HEK293 (cell line): ENCODE measurements around the gene ATF6B.

Experiments used
- CTCF ChIA-PET: fragments of 350-600 bp; formaldehyde crosslinking; extraction: SDS; loops from one replicate; lab custom pipeline; 2021; ENCODE audit warnings: antibody characterized with exemption; lab: Yijun Ruan, JAX
- POLR2A ChIA-PET: fragments of 300-600 bp; formaldehyde crosslinking; extraction: SDS; loops from one replicate; lab custom pipeline; 2020; ENCODE audit warnings: antibody characterized with exemption, inconsistent platforms; lab: Yijun Ruan, JAX
- H3K27ac ChIP-seq: fragments of 200-500 bp; sonication (Bioruptor generic); 2 replicates; pipeline ENCODE4 v1.5.1; 2014; ENCODE audit warnings: low read depth, low read length, control low read depth, inconsistent platforms; ENCODE audit errors: extremely low read depth
- H3K36me3 ChIP-seq, 2 experiments: fragments of 200-500 bp in 1 of 2; sonication (Bioruptor generic) in 1 of 2; 1 replicate in 1 of 2; 2 replicates in 1 of 2; pipeline ENCODE4 v1.5.1; 2014 to 2017; ENCODE audit warnings: inconsistent platforms in 2 of 2, low read length in 2 of 2; ENCODE audit not compliant: control insufficient read depth in 2 of 2, insufficient read depth in 1 of 2
- H3K4me1 ChIP-seq: fragments of 200-500 bp; sonication (Bioruptor generic); 2 replicates; pipeline ENCODE4 v1.5.1; 2014; ENCODE audit warnings: mild to moderate bottlenecking, low read length, inconsistent platforms; ENCODE audit not compliant: control insufficient read depth, insufficient read depth
- H3K4me3 ChIP-seq: 2 replicates; pipeline ENCODE4 v1.5.1; 2011; ENCODE audit warnings: low read depth, mild to moderate bottlenecking, control low read depth, low read length, moderate library complexity
- H3K9me3 ChIP-seq: fragments of 200-500 bp; sonication (Bioruptor generic); 2 replicates; pipeline ENCODE4 v1.5.1; 2014; ENCODE audit warnings: low read depth, low read length, inconsistent platforms; ENCODE audit not compliant: control insufficient read depth, insufficient read depth
- GLIS1 ChIP-seq: fragments of 450-650 bp; formaldehyde crosslinking; IDR thresholded peaks from 2 replicates; pipeline ENCODE4 v1.5.1; 2016; ENCODE audit warnings: missing biosample characterization, missing genetic modification characterization
- MYNN ChIP-seq: fragments of 450-650 bp; formaldehyde crosslinking; IDR thresholded peaks from 2 replicates; pipeline ENCODE4 v1.5.1; 2016; ENCODE audit warnings: missing biosample characterization, missing genetic modification characterization, borderline replicate concordance
- TRIM28 ChIP-seq: IDR thresholded peaks from 2 replicates; pipeline ENCODE4 v1.6.1; 2011; ENCODE audit warnings: low read length, control low read depth, borderline replicate concordance
- ZBTB17 ChIP-seq: fragments of 450-650 bp; formaldehyde crosslinking; IDR thresholded peaks from 2 replicates; pipeline ENCODE4 v1.5.1; 2016; ENCODE audit warnings: missing biosample characterization, missing genetic modification characterization
- ZIC2 ChIP-seq: fragments of 450-650 bp; formaldehyde crosslinking; IDR thresholded peaks from 2 replicates; pipeline ENCODE4 v1.5.1; 2016; ENCODE audit warnings: missing biosample characterization, missing genetic modification characterization
- ZNF146 ChIP-seq: fragments of 450-650 bp; formaldehyde crosslinking; IDR thresholded peaks from 2 replicates; pipeline ENCODE4 v1.5.1; 2016; ENCODE audit warnings: missing biosample characterization, missing genetic modification characterization
- ZNF211 ChIP-seq: fragments of 450-650 bp; formaldehyde crosslinking; IDR thresholded peaks from 2 replicates; pipeline ENCODE4 v1.5.1; 2016; ENCODE audit warnings: low read depth, missing biosample characterization, missing genetic modification characterization
- ZNF223 ChIP-seq: fragments of 450-650 bp; formaldehyde crosslinking; IDR thresholded peaks from 2 replicates; pipeline ENCODE4 v1.5.1; 2016; ENCODE audit warnings: missing biosample characterization, missing genetic modification characterization
- ZNF391 ChIP-seq: fragments of 450-650 bp; formaldehyde crosslinking; IDR thresholded peaks from 2 replicates; pipeline ENCODE4 v1.5.1; 2016; ENCODE audit warnings: low read depth, missing biosample characterization, missing genetic modification characterization, borderline replicate concordance
- ZNF529 ChIP-seq: fragments of 450-650 bp; formaldehyde crosslinking; IDR thresholded peaks from 2 replicates; pipeline ENCODE4 v1.5.1; 2017; ENCODE audit warnings: missing genetic modification characterization, missing biosample characterization; ENCODE audit not compliant: insufficient replicate concordance
- ZNF621 ChIP-seq: fragments of 450-650 bp; formaldehyde crosslinking; IDR thresholded peaks from 2 replicates; pipeline ENCODE4 v1.5.1; 2017; ENCODE audit warnings: missing biosample characterization, missing genetic modification characterization
- ZXDB ChIP-seq: fragments of 450-650 bp; formaldehyde crosslinking; IDR thresholded peaks from 2 replicates; pipeline ENCODE4 v1.5.1; 2016; ENCODE audit warnings: missing biosample characterization, missing genetic modification characterization
- TF ChIP-seq, protein P1 (sequence below): IDR thresholded peaks from 2 replicates; pipeline ENCODE4 v1.6.1; 2011; ENCODE audit warnings: mild to moderate bottlenecking, low read depth, low read length, borderline replicate concordance
- TF ChIP-seq, protein P2 (sequence below): fragments of 450-650 bp; formaldehyde crosslinking; IDR thresholded peaks from 2 replicates; pipeline ENCODE4 v1.5.1; 2017; ENCODE audit warnings: missing biosample characterization, missing genetic modification characterization
- TF ChIP-seq, protein P3 (sequence below): fragments of 450-650 bp; formaldehyde crosslinking; IDR thresholded peaks from 2 replicates; pipeline ENCODE4 v1.5.1; 2016; ENCODE audit warnings: missing biosample characterization, missing genetic modification characterization
- TF ChIP-seq, protein P4 (sequence below): fragments of 450-650 bp; formaldehyde crosslinking; IDR thresholded peaks from 2 replicates; pipeline ENCODE4 v1.5.1; 2017; ENCODE audit warnings: missing biosample characterization, missing genetic modification characterization

Gene ATF6B

DNA sequence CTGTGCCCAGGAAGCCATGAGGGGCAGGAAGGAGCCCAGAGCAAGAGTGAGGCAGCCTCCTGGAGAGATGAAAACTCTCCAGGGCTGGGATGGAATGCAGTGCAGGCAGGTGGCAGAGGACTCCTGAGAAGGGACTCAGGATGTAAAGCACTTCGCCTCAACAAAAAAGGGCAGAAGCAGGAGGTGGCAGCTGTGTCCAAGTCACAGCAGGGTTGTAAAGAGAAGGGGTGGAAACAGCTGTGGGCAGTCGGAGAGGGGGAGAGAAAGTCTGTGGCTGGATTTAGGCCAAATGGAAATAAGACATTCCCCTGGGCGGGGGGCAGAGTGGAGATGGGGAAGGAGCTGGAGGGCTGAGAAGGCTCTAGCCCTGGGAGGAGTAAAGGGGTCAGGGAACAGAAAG lies 54.9 kb downstream of the ATF6B start:
- Histone ChIP-seq H3K4me3 (no peak overlapping the region), H3K4me1 (no peaks in the 10 kb centered on the region)
- TF ChIP-seq, protein P1, sequence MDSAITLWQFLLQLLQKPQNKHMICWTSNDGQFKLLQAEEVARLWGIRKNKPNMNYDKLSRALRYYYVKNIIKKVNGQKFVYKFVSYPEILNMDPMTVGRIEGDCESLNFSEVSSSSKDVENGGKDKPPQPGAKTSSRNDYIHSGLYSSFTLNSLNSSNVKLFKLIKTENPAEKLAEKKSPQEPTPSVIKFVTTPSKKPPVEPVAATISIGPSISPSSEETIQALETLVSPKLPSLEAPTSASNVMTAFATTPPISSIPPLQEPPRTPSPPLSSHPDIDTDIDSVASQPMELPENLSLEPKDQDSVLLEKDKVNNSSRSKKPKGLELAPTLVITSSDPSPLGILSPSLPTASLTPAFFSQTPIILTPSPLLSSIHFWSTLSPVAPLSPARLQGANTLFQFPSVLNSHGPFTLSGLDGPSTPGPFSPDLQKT, result no peak
- TF ChIP-seq ZIC2 (tag by site-specific recombination), result peak; percentile 98
- TF ChIP-seq GLIS1 (tag by site-specific recombination), result peak; percentile 55; the same call in 1 of the 2 replicates
- TF ChIP-seq, protein P2, sequence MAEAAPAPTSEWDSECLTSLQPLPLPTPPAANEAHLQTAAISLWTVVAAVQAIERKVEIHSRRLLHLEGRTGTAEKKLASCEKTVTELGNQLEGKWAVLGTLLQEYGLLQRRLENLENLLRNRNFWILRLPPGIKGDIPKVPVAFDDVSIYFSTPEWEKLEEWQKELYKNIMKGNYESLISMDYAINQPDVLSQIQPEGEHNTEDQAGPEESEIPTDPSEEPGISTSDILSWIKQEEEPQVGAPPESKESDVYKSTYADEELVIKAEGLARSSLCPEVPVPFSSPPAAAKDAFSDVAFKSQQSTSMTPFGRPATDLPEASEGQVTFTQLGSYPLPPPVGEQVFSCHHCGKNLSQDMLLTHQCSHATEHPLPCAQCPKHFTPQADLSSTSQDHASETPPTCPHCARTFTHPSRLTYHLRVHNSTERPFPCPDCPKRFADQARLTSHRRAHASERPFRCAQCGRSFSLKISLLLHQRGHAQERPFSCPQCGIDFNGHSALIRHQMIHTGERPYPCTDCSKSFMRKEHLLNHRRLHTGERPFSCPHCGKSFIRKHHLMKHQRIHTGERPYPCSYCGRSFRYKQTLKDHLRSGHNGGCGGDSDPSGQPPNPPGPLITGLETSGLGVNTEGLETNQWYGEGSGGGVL, result 0 out of 2 replicates have a peak, but pooled peaks have one; percentile 20
- peak; percentile 66; the same call in 1 of the 2 replicates for TF ChIP-seq ZBTB17 (tag by site-specific recombination)
- TF ChIP-seq, all 188 proteins: peak for 4
- Histone ChIP-seq H3K27ac (no peak overlapping the region), H3K36me3 (no peaks in the 10 kb centered on the region), H3K9me3 (no peaks in the 10 kb centered on the region)
- ChIA-PET POLR2A (no interaction called here), CTCF (interaction anchor here (0.8 to 1.4 kb wide), 2 partner anchors 11 to 25 kb away, joined by 3 to 5 read pairs; no protein-coding TSS in a partner anchor)

DNA sequence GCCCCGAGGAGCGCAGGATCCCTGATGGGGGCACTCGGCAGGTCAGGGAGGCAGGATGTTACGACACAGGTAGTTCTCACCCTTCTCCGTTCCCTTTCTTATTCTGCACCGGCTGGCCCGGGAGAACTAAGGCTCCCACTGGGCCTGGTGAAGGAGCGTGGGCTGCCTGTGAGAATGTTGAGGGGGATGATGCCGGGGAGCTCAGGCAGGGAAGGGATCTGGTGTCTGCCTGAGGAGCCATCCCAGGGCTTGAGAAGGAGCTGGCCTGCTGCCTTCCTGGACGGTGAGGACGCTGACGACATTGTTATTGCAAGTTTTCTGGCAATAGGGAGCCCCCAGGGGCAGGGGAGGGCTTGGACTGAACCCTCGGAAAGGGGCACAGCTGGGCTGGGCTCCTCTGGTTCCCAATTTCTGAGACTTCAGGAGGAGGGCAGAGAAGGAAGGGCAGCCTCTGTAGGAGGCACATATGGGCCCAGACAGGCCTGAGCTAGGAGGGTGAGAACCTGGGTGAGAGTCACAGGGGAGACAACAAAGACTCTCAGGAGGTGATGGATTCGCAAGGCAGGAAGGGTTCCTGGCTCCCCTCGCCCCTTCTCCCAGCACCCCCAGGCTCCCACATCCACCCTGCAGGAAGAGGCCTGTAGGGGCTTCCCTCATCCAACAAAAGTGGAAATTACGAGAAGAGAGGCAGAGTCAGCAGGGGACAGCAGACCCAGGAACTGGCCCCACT lies 57.1 kb downstream of the ATF6B start:
- no peaks in the 10 kb centered on the region for H3K36me3 ChIP-seq
- no peaks in the 10 kb centered on the region for H3K9me3 ChIP-seq
- H3K27ac ChIP-seq, result no peak overlapping the region
- TF ChIP-seq MYNN (tag by site-specific recombination), result no peak
- no peak for TF ChIP-seq ZNF211 (tag by site-specific recombination)
- no peak for TF ChIP-seq TRIM28
- peak; percentile 54; the same call in 1 of the 2 replicates for TF ChIP-seq ZIC2 (tag by site-specific recombination)
- no peak for TF ChIP-seq ZNF223
- TF ChIP-seq, all 188 proteins: peak for 1
- ChIA-PET POLR2A (no interaction called here), CTCF (interaction anchor here (0.6 to 1.1 kb wide), 3 partner anchors 12 to 22 kb away, joined by 3 to 4 read pairs (median 3); no protein-coding TSS in a partner anchor)
- H3K4me3 ChIP-seq, result no peak overlapping the region
- H3K4me1 ChIP-seq, result no peaks in the 10 kb centered on the region

DNA sequence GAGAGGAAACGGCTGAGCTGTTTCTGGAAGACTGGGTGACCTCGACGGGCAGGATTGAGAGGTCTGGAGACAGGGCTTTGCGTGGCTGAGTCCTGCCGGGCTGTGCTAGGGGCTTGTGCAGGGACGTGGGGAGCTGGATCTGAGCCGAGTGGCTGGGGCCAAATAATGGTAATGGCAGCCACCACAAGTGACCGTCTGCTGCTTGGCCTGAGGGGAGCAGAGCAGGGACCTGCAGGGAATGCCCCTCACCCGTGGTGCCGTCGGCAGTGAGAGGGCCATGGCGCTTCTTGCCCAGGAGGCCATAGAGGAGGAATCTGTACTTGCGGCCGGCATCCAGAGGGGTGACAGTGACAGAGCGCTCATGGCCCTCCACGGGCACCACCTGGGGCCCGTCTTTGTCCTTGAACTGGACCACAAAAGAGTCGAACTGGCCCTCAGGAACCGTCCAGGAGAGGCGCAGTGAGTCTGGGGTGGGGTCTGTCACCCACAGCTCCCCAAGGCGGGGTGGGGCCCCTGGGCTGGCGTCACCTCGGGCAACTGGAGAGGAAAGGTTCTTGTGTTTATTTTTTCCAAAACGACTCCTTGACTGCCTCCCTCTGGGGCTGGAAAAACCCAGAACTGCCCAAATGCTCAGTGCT lies 58.0 kb downstream of the ATF6B start:
- H3K27ac ChIP-seq, result no peak overlapping the region
- H3K36me3 ChIP-seq, result no peaks in the 10 kb centered on the region
- H3K4me1 ChIP-seq, result no peaks in the 10 kb centered on the region
- TF ChIP-seq ZNF391, result no peak
- no peak for TF ChIP-seq GLIS1 (tag by site-specific recombination)
- no peak for TF ChIP-seq ZXDB (tag by site-specific recombination)
- no peak for TF ChIP-seq ZNF146 (tag by site-specific recombination)
- no peak for TF ChIP-seq ZNF621 (tag by site-specific recombination)
- TF ChIP-seq ZNF529 (tag by site-specific recombination), result no peak
- TF ChIP-seq, protein P3, sequence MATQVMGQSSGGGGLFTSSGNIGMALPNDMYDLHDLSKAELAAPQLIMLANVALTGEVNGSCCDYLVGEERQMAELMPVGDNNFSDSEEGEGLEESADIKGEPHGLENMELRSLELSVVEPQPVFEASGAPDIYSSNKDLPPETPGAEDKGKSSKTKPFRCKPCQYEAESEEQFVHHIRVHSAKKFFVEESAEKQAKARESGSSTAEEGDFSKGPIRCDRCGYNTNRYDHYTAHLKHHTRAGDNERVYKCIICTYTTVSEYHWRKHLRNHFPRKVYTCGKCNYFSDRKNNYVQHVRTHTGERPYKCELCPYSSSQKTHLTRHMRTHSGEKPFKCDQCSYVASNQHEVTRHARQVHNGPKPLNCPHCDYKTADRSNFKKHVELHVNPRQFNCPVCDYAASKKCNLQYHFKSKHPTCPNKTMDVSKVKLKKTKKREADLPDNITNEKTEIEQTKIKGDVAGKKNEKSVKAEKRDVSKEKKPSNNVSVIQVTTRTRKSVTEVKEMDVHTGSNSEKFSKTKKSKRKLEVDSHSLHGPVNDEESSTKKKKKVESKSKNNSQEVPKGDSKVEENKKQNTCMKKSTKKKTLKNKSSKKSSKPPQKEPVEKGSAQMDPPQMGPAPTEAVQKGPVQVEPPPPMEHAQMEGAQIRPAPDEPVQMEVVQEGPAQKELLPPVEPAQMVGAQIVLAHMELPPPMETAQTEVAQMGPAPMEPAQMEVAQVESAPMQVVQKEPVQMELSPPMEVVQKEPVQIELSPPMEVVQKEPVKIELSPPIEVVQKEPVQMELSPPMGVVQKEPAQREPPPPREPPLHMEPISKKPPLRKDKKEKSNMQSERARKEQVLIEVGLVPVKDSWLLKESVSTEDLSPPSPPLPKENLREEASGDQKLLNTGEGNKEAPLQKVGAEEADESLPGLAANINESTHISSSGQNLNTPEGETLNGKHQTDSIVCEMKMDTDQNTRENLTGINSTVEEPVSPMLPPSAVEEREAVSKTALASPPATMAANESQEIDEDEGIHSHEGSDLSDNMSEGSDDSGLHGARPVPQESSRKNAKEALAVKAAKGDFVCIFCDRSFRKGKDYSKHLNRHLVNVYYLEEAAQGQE, result no peak
- TF ChIP-seq, protein P1, result no peak
- TF ChIP-seq, protein P4, sequence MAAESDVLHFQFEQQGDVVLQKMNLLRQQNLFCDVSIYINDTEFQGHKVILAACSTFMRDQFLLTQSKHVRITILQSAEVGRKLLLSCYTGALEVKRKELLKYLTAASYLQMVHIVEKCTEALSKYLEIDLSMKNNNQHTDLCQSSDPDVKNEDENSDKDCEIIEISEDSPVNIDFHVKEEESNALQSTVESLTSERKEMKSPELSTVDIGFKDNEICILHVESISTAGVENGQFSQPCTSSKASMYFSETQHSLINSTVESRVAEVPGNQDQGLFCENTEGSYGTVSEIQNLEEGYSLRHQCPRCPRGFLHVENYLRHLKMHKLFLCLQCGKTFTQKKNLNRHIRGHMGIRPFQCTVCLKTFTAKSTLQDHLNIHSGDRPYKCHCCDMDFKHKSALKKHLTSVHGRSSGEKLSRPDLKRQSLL (tag by site-specific recombination), result no peak
- CTCF ChIA-PET, result interaction anchor here (1.2 to 1.8 kb wide), 2 partner anchors 22 to 47 kb away, joined by 3 to 8 read pairs; no protein-coding TSS in a partner anchor
- POLR2A ChIA-PET, result no interaction called here
- H3K4me3 ChIP-seq, result no peak overlapping the region
- no peaks in the 10 kb centered on the region for H3K9me3 ChIP-seq
